GM21423 (cell line): ENCODE measurements around the gene ZDHHC11B.
"Not testable (repeated sequence)": the region's sequence is repeated elsewhere in the genome, so short reads cannot be mapped to it uniquely, and the experiment has no call there.

ENCODE experiments used
- ATAC-seq: cut with Tn5 transposase; IDR thresholded peaks from one replicate; pipeline ENCODE4 v1.9.1; 2021; ENCODE audit warnings: mild to moderate bottlenecking, moderate library complexity; ENCODE audit not compliant: unreplicated experiment

Gene ZDHHC11B

GRCh38 chr5:771087-771781 lies 13.3 kb downstream of the ZDHHC11B start:
- not testable (repeated sequence) for ATAC-seq

- not testable (repeated sequence) for ATAC-seq
These were observed 13.9 kb downstream of the ZDHHC11B start for GRCh38 chr5:770585-770984.

- ATAC-seq: not testable (repeated sequence)
These were observed 14.9 kb downstream of the ZDHHC11B start for GRCh38 chr5:769485-770145.

- ATAC-seq: no peak
These were observed 17.7 kb downstream of the ZDHHC11B start for GRCh38 chr5:766666-767431.

GRCh38 chr5:765948-766631 lies 18.4 kb downstream of the ZDHHC11B start:
- no peak for ATAC-seq

GRCh38 chr5:763998-764781 lies 20.3 kb downstream of the ZDHHC11B start:
- no peak for ATAC-seq

GRCh38 chr5:763397-763796 lies 21.1 kb downstream of the ZDHHC11B start:
- no peak for ATAC-seq

- ATAC-seq: not testable (repeated sequence)
These were observed 21.5 kb downstream of the ZDHHC11B start for GRCh38 chr5:762996-763395.

- no peak for ATAC-seq
These were observed 22.4 kb downstream of the ZDHHC11B start for GRCh38 chr5:761854-762710.

- ATAC-seq: no peak
These were observed 23.3 kb downstream of the ZDHHC11B start for GRCh38 chr5:761059-761771.

- ATAC-seq: no peak
These were observed 24.0 kb downstream of the ZDHHC11B start for GRCh38 chr5:760363-761058.

- no peak for ATAC-seq
These were observed 24.7 kb downstream of the ZDHHC11B start for GRCh38 chr5:759781-760362.

GRCh38 chr5:759111-759751 lies 25.3 kb downstream of the ZDHHC11B start:
- no peak for ATAC-seq

GRCh38 chr5:758698-759053 lies 25.9 kb downstream of the ZDHHC11B start:
- no peak for ATAC-seq

- ATAC-seq: no peak
These were observed 26.4 kb downstream of the ZDHHC11B start for GRCh38 chr5:757931-758697.

- ATAC-seq: no peak
These were observed 27.1 kb downstream of the ZDHHC11B start for GRCh38 chr5:757346-757930.
